PC-3 (cell line): Measurements from ENCODE around the gene BORCS8.

ENCODE experiments used
- EZH2 ChIP-seq: fragments of 300-600 bp; sonication (generic); IDR thresholded peaks from one replicate; pipeline ENCODE4 v1.6.1; 2017; ENCODE audit warnings: antibody characterized with exemption, mild to moderate bottlenecking, low read length; ENCODE audit not compliant: unreplicated experiment
- EZH2phosphoT487 ChIP-seq: fragments of 300-600 bp; sonication (generic); IDR thresholded peaks from 2 replicates; pipeline ENCODE4 v1.6.1; 2018; ENCODE audit warnings: mild to moderate bottlenecking, antibody characterized with exemption, low read length, borderline replicate concordance
- TF ChIP-seq, protein P1 (sequence below): fragments of 300-600 bp; sonication (generic); conservative IDR thresholded peaks from 2 replicates; pipeline ENCODE4 v1.5.1; 2017; ENCODE audit warnings: antibody characterized with exemption, low read depth, mild to moderate bottlenecking, low read length

DNA sequence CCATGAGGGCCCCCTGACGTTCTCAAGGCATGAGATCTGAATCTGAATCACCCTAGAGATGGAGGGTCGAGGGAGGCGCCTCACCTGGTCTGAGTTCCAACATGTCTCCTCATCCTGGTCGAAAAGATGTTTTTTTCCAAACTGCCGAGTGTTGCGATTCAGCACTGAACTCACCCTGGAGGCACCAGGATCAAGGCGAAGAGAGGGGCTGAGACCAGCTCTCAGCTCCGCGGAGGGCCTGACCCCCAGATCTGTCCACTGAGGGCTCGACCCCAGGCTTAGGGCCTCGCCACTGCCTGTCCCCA lies 10.7 kb upstream of the BORCS8 start:
- TF ChIP-seq, protein P1, sequence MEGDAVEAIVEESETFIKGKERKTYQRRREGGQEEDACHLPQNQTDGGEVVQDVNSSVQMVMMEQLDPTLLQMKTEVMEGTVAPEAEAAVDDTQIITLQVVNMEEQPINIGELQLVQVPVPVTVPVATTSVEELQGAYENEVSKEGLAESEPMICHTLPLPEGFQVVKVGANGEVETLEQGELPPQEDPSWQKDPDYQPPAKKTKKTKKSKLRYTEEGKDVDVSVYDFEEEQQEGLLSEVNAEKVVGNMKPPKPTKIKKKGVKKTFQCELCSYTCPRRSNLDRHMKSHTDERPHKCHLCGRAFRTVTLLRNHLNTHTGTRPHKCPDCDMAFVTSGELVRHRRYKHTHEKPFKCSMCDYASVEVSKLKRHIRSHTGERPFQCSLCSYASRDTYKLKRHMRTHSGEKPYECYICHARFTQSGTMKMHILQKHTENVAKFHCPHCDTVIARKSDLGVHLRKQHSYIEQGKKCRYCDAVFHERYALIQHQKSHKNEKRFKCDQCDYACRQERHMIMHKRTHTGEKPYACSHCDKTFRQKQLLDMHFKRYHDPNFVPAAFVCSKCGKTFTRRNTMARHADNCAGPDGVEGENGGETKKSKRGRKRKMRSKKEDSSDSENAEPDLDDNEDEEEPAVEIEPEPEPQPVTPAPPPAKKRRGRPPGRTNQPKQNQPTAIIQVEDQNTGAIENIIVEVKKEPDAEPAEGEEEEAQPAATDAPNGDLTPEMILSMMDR, result no peak
- TF ChIP-seq EZH2, result no peak
- TF ChIP-seq EZH2phosphoT487, result no peak
